Measurements from ENCODE around the gene EPHA2.

EPHA2 gene

GRCh38 chr1:16155537-16156410, at the start of gene EPHA2:
TSS of gene EPHA2 (minus strand) at chr1:16156069. CDS start at chr1:16155932, 137 bp downstream.
- H3K4me3 ChIP-seq (ENCODE audit: low read length), result peak within 1 kb of the TSS; percentile 88
- DNase-seq (ENCODE audit: low read depth), result no peak
- TF ChIP-seq, protein P1, sequence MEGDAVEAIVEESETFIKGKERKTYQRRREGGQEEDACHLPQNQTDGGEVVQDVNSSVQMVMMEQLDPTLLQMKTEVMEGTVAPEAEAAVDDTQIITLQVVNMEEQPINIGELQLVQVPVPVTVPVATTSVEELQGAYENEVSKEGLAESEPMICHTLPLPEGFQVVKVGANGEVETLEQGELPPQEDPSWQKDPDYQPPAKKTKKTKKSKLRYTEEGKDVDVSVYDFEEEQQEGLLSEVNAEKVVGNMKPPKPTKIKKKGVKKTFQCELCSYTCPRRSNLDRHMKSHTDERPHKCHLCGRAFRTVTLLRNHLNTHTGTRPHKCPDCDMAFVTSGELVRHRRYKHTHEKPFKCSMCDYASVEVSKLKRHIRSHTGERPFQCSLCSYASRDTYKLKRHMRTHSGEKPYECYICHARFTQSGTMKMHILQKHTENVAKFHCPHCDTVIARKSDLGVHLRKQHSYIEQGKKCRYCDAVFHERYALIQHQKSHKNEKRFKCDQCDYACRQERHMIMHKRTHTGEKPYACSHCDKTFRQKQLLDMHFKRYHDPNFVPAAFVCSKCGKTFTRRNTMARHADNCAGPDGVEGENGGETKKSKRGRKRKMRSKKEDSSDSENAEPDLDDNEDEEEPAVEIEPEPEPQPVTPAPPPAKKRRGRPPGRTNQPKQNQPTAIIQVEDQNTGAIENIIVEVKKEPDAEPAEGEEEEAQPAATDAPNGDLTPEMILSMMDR (conservative IDR thresholded peaks at IDR 0.05; ENCODE audit: low read depth, low read length), result no peak

GRCh38 chr1:16205334-16205671, 49.4 kb upstream of the EPHA2 start:
- no peak for DNase-seq (ENCODE audit: low read depth)
- no peak overlapping the region for H3K4me3 ChIP-seq (ENCODE audit: low read length)
- TF ChIP-seq, protein P1 (conservative IDR thresholded peaks at IDR 0.05; ENCODE audit: low read depth, low read length), result no peak

- TF ChIP-seq, protein P1 (conservative IDR thresholded peaks at IDR 0.05; ENCODE audit: low read depth, low read length), result peak; percentile 55
- H3K4me3 ChIP-seq (ENCODE audit: low read length), result no peak overlapping the region
- no peak for DNase-seq (ENCODE audit: low read depth)
Measured at GRCh38 chr1:16204634-16205333, 48.9 kb upstream of the EPHA2 start.

GRCh38 chr1:16204216-16204615, 48.3 kb upstream of the EPHA2 start:
- peak; percentile 81 for DNase-seq (ENCODE audit: low read depth)
- H3K4me3 ChIP-seq (ENCODE audit: low read length), result no peak overlapping the region
- TF ChIP-seq, protein P1 (conservative IDR thresholded peaks at IDR 0.05; ENCODE audit: low read depth, low read length), result no peak

GRCh38 chr1:16203550-16203949, 47.7 kb upstream of the EPHA2 start:
- TF ChIP-seq, protein P1 (conservative IDR thresholded peaks at IDR 0.05; ENCODE audit: low read depth, low read length), result no peak
- no peak overlapping the region for H3K4me3 ChIP-seq (ENCODE audit: low read length)
- no peak for DNase-seq (ENCODE audit: low read depth)

DNA sequence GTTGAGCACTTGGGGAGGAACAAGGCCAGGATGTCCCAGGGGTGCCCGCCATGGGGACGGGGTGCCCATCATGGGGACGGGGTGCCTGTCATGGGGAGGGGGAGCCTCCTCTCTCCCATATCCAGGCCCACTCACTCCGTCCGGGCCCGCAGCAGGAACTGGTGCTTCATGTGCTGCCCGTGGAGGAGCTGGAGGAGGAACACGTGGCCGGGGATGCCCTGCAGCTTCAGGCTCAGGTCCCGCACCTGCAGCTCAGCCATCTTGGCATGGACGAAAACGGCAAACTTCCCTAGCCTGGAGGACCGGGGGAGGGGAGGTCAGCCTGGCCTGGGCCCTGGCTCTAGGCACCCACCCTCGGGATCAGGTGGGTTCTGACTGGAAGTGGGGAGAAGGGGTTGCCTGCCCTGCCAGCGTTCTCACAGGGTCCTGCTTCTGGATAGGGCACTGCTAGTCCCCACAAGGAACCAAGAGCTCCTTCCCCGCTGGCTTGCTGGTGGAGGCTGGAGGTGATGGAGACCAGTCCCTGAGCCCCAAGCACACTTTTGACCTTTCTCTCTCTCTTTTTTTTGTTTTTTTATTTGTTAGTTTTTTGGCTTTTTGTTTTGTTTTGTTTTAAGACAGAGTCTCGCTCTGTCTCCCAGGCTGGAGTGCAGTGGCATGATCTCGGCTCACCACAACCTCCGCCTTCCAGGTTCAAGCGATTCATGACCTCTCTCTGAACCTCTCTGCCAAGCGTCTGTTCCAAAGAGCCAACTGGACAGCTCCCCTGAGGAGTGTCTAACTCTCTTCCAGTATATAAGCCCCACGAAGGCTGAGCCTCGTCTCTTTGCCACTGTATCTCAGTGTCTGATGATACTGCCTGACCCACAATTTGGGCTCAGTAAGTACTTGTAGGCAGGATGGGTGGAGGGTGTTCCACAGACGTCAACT, 46.7 kb upstream of the EPHA2 start:
- TF ChIP-seq, protein P1 (conservative IDR thresholded peaks at IDR 0.05; ENCODE audit: low read depth, low read length), result no peak
- no peak overlapping the region for H3K4me3 ChIP-seq (ENCODE audit: low read length)
- DNase-seq (ENCODE audit: low read depth), result no peak
